Stimulated activated CD8-positive, alpha-beta memory T cell treated with anti-CD3 and anti-CD28 coated beads, Interleukin-15, amount 100 ng/mL, for 24 hours (primary cell): ENCODE measurements around the gene KLK3.
"Not testable (repeated sequence)": the region's sequence is repeated elsewhere in the genome, so short reads cannot be mapped to it uniquely, and the experiment has no call there.

Experiments
- DNase-seq: peaks from one replicate; pipeline ENCODE4 v3.0.0-alpha.2; 2020; ENCODE audit warnings: low read depth

Gene KLK3

DNA sequence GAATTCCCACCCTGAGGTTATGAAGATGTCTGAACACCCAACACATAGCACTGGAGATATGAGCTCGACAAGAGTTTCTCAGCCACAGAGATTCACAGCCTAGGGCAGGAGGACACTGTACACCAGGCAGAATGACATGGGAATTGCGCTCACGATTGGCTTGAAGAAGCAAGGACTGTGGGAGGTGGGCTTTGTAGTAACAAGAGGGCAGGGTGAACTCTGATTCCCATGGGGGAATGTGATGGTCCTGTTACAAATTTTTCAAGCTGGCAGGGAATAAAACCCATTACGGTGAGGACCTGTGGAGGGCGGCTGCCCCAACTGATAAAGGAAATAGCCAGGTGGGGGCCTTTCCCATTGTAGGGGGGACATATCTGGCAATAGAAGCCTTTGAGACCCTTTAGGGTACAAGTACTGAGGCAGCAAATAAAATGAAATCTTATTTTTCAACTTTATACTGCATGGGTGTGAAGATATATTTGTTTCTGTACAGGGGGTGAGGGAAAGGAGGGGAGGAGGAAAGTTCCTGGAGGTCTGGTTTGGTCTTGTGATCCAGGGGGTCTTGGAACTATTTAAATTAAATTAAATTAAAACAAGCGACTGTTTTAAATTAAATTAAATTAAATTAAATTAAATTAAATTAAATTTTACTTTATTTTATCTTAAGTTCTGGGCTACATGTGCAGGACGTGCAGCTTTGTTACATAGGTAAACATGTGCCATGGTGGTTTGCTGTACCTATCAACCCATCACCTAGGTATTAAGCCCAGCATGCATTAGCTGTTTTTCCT lies 7.0 kb downstream of the KLK3 start:
- DNase-seq = no peak

DNA sequence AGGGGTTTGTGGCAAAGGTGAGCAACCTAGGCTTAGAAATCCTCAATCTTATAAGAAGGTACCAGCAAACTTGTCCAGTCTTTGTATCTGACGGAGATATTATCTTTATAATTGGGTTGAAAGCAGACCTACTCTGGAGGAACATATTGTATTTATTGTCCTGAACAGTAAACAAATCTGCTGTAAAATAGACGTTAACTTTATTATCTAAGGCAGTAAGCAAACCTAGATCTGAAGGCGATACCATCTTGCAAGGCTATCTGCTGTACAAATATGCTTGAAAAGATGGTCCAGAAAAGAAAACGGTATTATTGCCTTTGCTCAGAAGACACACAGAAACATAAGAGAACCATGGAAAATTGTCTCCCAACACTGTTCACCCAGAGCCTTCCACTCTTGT lies 14.8 kb downstream of the KLK3 start:
- DNase-seq = no peak

DNA sequence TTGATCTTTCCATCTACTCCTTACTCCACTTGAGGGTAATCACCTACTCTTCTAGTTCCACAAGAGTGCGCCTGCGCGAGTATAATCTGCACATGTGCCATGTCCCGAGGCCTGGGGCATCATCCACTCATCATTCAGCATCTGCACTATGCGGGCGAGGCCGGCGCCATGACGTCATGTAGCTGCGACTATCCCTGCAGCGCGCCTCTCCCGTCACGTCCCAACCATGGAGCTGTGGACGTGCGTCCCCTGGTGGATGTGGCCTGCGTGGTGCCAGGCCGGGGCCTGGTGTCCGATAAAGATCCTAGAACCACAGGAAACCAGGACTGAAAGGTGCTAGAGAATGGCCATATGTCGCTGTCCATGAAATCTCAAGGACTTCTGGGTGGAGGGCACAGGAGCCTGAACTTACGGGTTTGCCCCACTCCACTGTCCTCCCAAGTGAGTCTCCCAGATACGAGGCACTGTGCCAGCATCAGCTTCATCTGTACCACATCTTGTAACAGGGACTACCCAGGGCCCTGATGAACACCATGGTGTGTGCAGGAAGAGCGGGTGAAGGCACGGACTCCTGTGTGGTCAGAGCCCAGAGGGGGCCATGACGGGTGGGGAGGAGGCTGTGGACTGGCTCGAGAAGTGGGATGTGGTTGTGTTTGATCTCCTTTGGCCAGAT lies 15.8 kb downstream of the KLK3 start:
- no peak for DNase-seq

DNA sequence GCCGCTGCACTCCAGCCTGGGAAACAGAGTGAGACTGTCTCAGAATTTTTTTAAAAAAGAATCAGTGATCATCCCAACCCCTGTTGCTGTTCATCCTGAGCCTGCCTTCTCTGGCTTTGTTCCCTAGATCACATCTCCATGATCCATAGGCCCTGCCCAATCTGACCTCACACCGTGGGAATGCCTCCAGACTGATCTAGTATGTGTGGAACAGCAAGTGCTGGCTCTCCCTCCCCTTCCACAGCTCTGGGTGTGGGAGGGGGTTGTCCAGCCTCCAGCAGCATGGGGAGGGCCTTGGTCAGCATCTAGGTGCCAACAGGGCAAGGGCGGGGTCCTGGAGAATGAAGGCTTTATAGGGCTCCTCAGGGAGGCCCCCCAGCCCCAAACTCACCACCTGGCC lies 18.3 kb downstream of the KLK3 start, which contains the start of gene KLK2:
TSS of gene KLK2 (plus strand) at position 384 of the 400 bp plus-strand sequence. CDS start 35 bp downstream, outside the sequence.
- DNase-seq = no peak

DNA sequence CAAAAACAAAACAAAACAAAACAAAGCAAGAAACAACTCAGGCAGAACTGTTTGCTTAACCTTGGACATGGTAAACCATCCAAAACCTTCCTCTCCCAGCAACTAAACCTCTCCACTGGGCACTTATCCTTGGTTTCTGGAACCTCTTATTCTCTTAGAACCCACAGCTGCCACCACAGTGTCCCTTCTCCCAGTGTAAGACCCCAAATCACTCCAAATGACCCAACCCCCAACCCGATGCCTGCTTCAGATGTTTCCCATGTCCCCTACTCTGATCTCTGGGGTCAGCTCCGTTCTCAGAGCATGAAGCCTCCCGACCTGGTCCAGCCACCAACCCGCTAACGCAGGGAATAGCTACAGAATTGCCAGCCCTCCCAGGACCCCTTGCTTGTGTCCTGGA lies 19.5 kb downstream of the KLK3 start:
- no peak for DNase-seq

DNA sequence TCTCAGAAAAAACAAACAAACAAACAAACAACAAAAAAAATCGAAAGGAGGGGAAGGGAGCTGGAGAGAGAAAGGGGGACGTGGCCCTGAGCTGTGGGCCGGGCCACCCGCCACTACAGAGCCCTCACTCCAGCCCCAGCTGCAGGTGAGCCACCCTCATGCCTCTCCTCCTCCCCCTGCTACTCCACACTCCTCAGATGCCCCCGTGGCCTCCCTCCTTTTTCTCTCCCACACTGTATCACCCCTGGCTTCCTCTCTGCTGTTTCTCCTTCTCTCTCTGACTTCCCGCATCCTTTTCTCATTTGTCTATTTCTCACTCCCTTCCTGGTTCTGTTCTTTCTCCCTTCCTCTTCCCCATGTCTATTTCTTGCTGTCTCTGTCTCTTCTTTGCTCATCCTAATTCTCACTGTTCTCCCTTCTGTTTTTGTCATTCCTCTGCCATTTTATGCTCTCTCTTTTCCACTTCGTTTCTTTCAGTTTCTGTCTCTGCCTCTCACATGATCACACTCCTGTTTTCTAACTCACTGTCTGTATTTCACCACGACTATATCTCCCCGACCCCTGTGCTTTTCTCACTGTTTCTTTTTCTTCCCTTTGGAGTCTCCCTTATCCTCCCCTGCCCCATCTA lies 21.2 kb downstream of the KLK3 start:
- no peak for DNase-seq

DNA sequence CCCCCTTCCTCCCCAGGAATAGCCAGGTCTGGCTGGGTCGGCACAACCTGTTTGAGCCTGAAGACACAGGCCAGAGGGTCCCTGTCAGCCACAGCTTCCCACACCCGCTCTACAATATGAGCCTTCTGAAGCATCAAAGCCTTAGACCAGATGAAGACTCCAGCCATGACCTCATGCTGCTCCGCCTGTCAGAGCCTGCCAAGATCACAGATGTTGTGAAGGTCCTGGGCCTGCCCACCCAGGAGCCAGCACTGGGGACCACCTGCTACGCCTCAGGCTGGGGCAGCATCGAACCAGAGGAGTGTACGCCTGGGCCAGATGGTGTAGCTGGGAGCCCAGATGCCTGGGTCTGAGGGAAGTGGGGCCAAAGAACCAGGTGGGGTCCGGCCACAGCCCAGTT lies 21.7 kb downstream of the KLK3 start:
- DNase-seq = no peak

DNA sequence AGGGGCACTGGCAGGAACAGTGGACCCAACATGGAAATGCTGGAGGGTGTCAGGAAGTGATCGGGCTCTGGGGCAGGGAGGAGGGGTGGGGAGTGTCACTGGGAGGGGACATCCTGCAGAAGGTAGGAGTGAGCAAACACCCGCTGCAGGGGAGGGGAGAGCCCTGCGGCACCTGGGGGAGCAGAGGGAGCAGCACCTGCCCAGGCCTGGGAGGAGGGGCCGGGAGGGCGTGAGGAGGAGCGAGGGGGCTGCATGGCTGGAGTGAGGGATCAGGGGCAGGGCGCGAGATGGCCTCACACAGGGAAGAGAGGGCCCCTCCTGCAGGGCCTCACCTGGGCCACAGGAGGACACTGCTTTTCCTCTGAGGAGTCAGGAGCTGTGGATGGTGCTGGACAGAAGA lies 22.6 kb downstream of the KLK3 start:
- DNase-seq = no peak

DNA sequence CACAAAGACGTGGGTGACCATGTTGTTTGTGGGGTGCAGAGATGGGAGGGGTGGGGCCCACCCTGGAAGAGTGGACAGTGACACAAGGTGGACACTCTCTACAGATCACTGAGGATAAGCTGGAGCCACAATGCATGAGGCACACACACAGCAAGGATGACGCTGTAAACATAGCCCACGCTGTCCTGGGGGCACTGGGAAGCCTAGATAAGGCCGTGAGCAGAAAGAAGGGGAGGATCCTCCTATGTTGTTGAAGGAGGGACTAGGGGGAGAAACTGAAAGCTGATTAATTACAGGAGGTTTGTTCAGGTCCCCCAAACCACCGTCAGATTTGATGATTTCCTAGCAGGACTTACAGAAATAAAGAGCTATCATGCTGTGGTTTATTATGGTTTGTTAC lies 24.1 kb downstream of the KLK3 start:
- no peak for DNase-seq

DNA sequence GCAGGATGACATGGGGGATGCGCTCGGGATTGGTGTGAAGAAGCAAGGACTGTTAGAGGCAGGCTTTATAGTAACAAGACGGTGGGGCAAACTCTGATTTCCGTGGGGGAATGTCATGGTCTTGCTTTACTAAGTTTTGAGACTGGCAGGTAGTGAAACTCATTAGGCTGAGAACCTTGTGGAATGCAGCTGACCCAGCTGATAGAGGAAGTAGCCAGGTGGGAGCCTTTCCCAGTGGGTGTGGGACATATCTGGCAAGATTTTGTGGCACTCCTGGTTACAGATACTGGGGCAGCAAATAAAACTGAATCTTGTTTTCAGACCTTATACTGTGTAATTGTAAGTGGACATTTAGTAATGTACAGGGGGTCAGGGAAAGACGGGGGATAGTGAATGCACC lies 25.5 kb downstream of the KLK3 start:
- DNase-seq = no peak

DNA sequence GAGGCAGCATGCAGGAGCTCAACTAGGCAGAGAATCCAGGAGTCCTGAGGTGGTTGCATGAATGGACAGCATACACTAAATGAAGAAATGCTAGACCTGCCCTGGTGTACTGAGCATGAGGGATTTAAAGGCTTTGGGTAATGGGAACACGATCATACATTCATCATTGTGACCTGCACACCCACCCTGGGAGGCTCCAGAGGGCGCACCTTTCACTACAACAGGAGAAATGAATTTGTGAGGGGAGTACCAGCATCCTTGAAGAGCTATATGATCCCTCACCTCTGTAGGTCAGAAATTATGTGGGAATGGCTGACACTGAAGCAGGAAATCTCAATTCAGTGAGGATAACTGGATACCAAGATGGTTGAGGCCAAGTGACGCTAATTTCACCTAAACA lies 27.5 kb downstream of the KLK3 start:
- no peak for DNase-seq

DNA sequence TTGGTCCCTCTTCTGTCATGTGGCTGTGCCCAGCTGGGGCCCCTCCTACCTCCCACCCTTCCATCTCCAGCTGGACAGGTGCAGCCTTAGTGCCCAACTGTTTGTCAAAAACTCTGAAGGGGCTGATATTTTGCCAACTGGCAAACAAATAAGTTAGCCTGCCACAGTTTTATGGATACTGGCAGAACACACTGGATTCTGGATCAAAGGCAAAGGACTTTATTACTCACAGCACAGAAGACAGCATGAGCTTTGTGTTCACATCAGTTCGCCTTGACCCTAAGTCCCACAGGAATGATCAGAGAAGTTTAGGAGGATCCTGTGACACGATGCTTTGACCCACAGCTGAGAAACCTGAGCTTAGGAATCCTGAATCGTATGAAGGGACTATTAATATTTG lies 34.9 kb downstream of the KLK3 start:
- no peak for DNase-seq

DNA sequence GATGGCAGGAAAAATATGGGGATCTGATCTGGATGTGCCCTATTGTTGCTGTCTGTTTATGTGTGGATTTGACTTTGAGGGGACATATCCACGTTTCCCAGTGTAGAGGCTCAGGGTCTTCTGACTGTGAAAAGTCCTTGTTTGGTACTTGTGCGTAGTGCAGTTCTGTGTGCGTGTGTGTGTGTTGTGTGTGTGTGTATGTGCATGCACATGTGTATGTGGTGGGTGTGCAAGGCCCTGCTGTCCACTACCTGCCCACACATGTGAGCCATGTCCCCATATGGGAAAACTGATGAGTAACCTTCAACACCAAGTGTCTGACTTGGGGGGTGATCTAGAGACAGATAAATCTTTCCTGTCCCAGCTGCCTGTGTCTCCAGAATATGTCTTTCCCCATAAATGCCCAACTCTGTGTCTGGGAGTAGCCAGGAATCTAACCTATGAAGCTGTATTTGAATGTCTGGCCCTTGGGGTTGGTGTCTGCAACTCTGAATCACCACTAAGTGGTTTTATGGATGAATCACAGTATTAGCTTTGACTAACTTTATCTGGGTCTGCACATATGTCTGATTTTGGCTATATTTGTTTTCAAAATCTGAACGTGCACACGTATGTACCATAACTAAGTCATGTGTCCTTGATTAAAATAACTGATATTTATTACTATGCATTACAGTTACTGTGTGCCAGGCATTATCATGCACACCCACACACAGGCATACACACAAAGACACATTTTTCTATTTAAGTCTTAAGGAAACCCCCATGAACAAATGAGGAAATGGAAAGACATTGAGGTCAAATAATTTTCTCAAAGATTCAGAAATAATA lies 35.9 kb downstream of the KLK3 start:
- DNase-seq = no peak

DNA sequence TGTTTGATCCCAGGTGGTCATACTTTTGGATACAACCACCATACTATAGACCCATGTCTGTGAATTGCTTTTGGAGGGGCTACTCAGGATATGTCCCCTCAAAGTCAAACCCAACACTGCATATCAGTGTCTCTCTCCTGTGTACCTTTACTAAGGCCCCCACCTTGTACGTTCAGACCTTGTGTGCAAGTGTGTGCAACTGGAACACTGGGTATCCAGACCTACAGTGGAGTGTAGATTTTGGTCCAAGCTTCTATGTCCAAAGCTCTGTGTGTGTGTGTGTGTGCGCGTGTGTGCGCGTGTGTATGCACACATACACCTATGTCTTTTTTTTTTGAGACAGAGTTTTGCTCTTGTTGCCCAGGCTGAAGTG lies 36.5 kb downstream of the KLK3 start:
- DNase-seq = no peak

DNA sequence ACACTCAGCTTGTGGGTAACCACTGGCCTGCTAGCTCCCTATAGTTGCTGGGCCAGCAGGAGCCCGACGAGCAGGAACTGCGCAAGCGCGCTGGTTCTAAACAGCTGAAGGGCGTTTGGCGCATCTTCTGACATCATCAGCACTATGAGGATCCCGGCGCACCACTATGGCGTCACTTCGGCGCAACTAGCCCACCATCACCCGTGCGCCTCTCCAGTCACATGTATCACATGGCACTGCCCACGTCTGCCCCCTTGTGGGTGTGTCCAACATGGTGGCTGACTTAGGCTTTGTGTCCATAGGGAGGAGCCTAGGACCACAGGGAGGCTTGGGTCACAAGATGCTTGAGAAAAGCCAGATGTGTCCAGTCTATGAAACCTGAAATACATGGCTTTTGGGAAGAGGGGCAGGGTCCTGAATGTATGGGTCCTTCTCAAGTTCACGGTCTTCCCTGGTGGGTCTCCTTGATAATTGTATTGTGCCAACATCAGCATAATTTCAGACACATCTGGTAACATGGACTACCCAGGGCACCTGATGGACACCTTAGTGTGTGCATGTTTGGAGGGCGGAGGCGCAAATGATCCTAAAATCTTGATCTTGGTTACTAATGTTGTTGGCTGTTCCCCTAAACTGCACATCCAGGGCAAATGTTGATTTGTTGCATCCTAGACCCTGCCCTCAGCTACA lies 38.5 kb downstream of the KLK3 start:
- no peak for DNase-seq

DNA sequence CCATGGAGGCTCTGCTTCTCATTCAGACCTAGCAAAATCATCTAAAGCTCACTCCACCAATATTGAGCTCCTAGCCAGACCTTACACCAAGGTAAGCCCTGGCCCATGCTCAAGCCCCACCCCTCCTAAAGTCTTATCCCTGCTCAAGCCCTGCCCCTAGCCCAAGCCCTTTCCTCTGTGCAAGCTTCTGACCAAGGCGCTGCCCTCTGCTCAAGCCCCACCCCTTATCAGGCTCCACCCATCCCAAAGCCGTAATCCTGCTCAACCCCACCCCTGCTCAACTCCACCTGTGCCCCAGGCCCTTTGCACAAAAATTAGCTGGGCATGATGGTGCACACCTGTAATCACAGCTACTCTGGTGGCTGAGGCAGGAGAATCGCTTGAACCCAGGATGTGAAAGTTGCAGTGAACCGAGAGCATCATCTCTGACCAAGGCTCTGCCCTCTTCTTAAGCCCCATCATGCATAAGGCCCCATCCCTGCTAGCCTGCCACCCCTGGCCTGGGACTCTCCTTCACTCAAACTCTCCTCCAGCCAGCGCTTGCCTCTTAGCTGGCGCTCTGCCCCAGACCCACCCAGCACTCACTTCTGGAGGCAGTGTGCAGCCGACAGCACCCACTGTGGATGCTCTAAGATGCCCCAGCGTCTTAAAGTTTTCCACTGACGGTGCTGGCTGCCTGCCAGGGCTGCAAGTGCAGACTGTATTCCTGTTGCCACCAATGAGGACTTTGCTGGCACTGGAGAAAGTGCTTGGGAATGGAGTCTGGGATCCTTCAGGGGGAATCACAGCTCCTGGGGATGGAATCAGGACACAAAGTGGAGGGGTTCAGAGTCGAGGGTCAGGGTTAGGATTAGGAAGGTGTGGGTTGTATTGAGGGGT lies 40.0 kb downstream of the KLK3 start:
- DNase-seq = no peak

DNA sequence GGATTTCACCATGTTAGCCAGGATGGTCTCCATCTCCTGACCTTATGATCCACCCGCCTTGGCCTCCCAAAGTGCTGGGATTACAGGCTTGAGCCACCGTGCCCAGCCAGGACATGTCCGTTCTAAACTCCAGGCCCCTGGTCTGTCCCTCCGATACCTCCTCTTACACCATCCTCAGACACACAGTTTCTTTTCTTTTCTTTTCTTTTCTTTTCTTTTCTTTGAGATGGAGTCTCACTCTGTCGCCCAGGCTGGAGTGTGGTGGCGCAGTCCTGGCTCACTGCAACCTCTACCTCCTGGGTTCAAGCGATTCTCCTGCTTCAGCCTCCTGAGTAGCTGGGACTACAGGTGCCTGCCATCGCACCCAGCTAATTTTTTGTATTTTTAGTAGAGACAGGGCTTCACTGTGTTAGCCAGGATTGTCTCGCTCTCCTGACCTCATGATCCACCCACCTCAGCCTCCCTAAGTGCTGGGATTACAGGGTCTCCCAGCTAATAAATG lies 41.4 kb downstream of the KLK3 start:
- not testable (repeated sequence) for DNase-seq

DNA sequence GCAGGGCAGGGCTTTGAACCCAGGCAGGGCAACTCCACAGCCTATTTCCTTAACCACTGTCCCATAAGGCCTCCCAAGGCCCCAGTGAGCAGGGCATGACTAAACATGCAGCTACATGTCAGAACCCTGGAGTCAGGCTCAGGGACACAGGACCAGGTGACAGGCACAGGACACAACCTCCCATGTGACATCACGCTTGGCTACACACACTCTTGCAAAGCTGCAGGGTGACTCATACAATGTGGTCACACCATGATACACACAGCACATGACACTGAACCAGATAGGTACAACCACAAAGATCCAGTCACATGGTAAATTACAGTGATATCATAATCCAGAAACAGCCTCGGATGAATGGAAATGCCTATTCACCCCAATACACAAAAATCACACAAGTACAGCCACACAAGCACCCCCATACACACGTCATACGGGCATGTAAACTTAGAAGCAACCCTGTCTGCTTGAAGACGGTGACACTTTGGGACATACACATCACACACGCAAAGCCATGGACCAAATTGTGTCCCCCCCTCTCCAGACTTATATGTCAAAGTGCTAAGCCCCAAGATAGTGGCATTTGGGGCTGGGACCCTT lies 42.0 kb downstream of the KLK3 start:
- no peak for DNase-seq

DNA sequence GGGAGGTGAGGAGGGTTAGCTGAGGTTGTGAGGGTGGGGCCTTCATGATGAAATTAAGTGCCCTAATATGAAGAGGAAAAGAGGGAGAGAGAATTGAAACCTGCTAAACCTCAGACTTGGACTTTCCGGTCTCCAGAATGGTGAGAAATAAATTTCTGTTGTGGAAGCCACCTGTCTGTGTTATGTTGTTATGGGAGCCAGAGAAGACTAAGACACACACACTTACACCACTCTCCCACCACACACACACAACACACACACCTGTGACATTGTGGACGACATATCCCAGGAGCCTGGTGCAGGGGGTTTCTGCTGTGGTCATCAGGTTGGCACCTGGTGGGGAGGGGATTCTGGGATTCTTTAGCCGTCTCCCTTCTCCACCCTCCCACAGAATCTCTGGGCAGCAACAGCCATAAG lies 42.5 kb downstream of the KLK3 start:
- DNase-seq = no peak

DNA sequence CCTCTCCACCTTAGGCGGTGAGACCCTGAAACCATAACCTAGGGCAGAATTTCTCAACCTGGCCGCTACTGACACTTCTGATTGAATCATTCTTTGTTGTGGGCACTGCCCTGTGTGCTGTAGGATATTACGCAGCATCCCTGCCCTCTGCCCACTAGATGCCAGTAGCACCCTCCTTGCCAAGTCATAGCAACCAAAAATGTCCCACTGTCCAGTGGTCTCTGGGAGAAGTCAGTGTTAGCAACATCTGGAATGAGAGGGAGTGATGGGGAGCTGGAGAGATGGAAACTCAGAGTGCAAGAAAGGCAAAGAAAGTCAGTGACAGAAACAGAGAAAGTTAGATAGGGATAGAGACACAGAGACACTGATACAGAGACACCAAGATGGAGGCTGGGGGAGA lies 42.9 kb downstream of the KLK3 start:
- DNase-seq = no peak
